Subcutaneous abdominal adipose tissue (tissue), 5 donors: ENCODE data around the gene ADIG.

Experiments
- H3K27ac ChIP-seq: one replicate; pipeline ENCODE4 v1.7.0; 2013; ENCODE audit warnings: low read depth, mild to moderate bottlenecking, inconsistent platforms, low read length, moderate library complexity
- H3K27me3 ChIP-seq, 5 donors: one replicate each; pipeline ENCODE4 v1.7.0; 2013; ENCODE audit warnings: low read length in 5 of 5, inconsistent platforms in 1 of 5; ENCODE audit not compliant: control insufficient read depth in 5 of 5, insufficient read depth in 4 of 5
- H3K36me3 ChIP-seq, 5 donors: one replicate each; pipeline ENCODE4 v1.7.0; 2013; ENCODE audit warnings: low read length in 5 of 5; ENCODE audit not compliant: control insufficient read depth in 5 of 5, insufficient read depth in 5 of 5
- H3K4me1 ChIP-seq, 5 donors: one replicate each; pipeline ENCODE4 v1.7.0; 2013; ENCODE audit warnings: low read length in 5 of 5, mild to moderate bottlenecking in 3 of 5, moderate library complexity in 1 of 5; ENCODE audit not compliant: control insufficient read depth in 5 of 5, insufficient read depth in 5 of 5
- H3K4me3 ChIP-seq, 5 donors: one replicate each; pipeline ENCODE4 v1.7.0; 2013; ENCODE audit warnings: low read length in 5 of 5, low read depth in 1 of 5
- H3K9ac ChIP-seq, 5 donors: one replicate each; pipeline ENCODE4 v1.7.0; 2013; ENCODE audit warnings: low read length in 5 of 5, mild to moderate bottlenecking in 4 of 5, moderate library complexity in 3 of 5
- H3K9me3 ChIP-seq, 5 donors: one replicate each; pipeline ENCODE4 v1.7.0; 2013; ENCODE audit warnings: low read length in 5 of 5; ENCODE audit not compliant: control insufficient read depth in 5 of 5
- donor health status: healthy.
- donor health status: healthy.
- donor health status: healthy.
- donor health status: healthy.
- donor health status: healthy.

Gene ADIG

DNA sequence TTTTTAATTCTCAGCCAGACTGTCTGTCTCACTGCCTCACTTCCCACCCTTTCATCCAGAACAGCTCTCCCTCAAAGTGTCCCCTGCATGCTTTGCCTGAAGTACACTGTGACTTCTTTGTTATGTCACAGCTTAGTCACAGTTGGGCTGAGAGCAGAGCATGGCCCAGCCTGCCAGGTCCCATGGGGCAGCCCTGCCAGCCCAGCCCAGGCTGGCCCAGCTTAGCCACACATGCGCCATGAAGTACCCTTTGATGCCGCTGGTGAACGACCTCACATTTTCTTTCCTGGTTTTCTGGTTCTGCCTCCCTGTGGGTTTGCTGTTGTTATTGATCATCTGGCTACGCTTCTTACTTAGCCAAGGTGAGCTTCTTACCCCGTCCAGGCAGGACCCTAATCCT lies at the start of gene ADIG:
Gene ADIG (plus strand): TSS at position 185 of the 400 bp plus-strand sequence. CDS start 54 bp downstream, at position 239.
- Histone ChIP-seq H3K36me3 (peaks cover 6 to 16% (median 12%) of the 10 kb centered on the region in 5 donors), H3K9me3 (no peaks in the 10 kb centered on the region), H3K27me3 (peaks cover 0 to 13% (median 9%) of the 10 kb centered on the region in 5 donors), H3K4me3 (no peak within 1 kb of the TSS), H3K27ac (no peak within 1 kb of the TSS), H3K9ac (no peak within 1 kb of the TSS), H3K4me1 (peaks cover 0 to 7% (median 5%) of the 10 kb centered on the region in 5 donors)

GRCh38 chr20:38534756-38535155 lies 46.2 kb upstream of the ADIG start:
- Histone ChIP-seq H3K36me3 (peaks cover 54 to 83% (median 68%) of the 10 kb centered on the region in 5 donors), H3K9me3 (no peaks in the 10 kb centered on the region), H3K27ac (no peak overlapping the region), H3K4me1 (no peaks in the 10 kb centered on the region), H3K4me3 (no peak overlapping the region), H3K27me3 (no peaks in the 10 kb centered on the region), H3K9ac (no peak overlapping the region)

GRCh38 chr20:38536310-38536709 lies 44.7 kb upstream of the ADIG start:
- H3K27ac ChIP-seq: no peak overlapping the region
- peaks cover 60 to 90% (median 74%) of the 10 kb centered on the region in 5 donors for H3K36me3 ChIP-seq
- no peak overlapping the region for H3K9ac ChIP-seq
- H3K27me3 ChIP-seq: no peaks in the 10 kb centered on the region
- H3K4me3 ChIP-seq: no peak overlapping the region
- H3K4me1 ChIP-seq: no peaks in the 10 kb centered on the region
- H3K9me3 ChIP-seq: no peaks in the 10 kb centered on the region

DNA sequence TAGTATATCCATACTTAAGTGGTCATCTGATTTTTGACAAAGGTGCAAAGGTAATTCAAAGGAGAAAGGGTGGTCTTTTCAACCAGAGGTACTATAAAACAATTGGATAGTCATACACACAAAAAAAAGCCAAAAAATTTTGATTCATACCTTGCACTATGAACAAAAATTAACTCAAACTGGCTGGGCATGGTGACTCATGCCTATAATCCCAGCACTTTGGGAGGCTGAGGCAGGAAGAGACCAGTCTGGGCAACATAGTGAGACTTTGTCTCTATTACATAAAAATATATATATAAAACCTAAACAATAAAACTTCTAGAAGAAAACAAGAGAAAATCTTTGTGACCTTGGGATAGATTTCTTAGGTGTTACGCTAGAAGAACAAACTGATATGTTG lies 43.8 kb upstream of the ADIG start:
- Histone ChIP-seq H3K9me3 (no peaks in the 10 kb centered on the region), H3K9ac (no peak overlapping the region), H3K27ac (no peak overlapping the region), H3K4me3 (no peak overlapping the region), H3K36me3 (peaks cover 63 to 90% (median 77%) of the 10 kb centered on the region in 5 donors), H3K27me3 (no peaks in the 10 kb centered on the region), H3K4me1 (no peaks in the 10 kb centered on the region)

DNA sequence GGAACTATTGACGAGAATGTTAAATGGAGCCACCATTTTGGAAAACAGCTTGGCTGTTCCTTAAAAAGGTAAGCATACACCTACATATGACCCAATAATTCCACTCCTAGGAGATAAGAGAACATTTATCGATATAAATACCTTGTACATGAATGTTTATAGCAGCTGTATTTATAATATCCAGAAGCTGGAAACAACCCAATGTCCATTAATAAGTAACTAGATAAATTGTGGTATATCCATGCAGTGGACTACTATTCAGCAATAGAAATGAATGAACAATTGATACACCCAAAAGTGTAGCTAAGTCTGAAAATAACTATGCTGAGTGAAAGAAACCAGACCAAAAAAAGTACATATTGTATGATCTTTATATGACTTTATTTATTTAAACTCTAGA lies 42.2 kb upstream of the ADIG start:
- H3K36me3 ChIP-seq: peaks cover 60 to 91% (median 86%) of the 10 kb centered on the region in 5 donors
- no peak overlapping the region for H3K27ac ChIP-seq
- H3K4me1 ChIP-seq: no peaks in the 10 kb centered on the region
- H3K9ac ChIP-seq: no peak overlapping the region
- H3K9me3 ChIP-seq: no peaks in the 10 kb centered on the region
- no peak overlapping the region for H3K4me3 ChIP-seq
- H3K27me3 ChIP-seq: no peaks in the 10 kb centered on the region

DNA sequence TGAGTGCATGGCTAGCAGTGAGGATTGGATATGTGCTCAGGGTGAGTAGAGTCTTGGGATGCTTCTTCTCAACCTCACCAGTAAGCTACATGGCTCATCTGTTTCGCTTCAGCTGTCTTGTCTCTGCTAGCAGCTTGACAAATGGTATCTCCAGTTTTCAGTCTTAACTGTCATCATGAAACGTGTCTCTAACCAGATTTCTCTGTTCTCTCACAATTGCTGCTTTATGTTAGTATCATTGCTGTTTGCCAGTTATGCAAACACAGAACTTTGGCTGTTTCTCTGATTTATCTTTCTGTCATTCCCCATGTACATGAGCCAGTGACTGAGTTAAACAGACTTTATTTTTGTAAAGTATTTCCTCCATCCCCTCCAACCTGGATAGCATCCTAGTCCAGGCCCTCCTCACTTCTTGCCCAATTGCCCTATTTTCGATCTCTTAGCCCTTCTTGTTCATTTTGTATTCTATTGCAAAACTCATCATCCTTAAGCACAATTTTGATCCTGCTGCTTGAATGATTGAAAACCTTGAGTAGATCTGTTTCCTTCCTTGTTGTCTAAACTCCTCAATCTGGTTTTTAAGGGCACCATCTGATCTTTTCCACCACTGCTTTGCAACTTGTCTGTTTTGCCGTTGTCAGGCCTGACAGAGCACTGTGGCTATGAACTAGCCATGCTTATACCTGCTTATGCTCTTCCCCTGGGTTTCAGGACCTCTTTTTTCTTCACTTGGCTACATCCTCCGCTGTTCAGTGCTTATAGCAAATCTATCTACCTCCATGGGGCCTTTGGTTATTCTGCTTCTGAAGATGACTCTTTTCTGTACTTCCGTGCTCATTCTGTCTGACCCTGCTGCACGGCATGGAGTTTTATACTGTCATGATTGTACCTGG lies 37.7 kb upstream of the ADIG start:
- Histone ChIP-seq H3K4me3 (no peak overlapping the region), H3K4me1 (no peaks in the 10 kb centered on the region), H3K27me3 (no peaks in the 10 kb centered on the region), H3K9ac (no peak overlapping the region), H3K36me3 (peaks cover 78 to 97% (median 89%) of the 10 kb centered on the region in 5 donors), H3K27ac (no peak overlapping the region), H3K9me3 (no peaks in the 10 kb centered on the region)

- Histone ChIP-seq H3K27ac (no peak overlapping the region), H3K9me3 (no peaks in the 10 kb centered on the region), H3K4me3 (no peak overlapping the region), H3K4me1 (no peaks in the 10 kb centered on the region), H3K36me3 (peaks cover 71 to 88% (median 85%) of the 10 kb centered on the region in 5 donors), H3K27me3 (no peaks in the 10 kb centered on the region), H3K9ac (no peak overlapping the region)
Measured at GRCh38 chr20:38545771-38546170, 35.2 kb upstream of the ADIG start.

DNA sequence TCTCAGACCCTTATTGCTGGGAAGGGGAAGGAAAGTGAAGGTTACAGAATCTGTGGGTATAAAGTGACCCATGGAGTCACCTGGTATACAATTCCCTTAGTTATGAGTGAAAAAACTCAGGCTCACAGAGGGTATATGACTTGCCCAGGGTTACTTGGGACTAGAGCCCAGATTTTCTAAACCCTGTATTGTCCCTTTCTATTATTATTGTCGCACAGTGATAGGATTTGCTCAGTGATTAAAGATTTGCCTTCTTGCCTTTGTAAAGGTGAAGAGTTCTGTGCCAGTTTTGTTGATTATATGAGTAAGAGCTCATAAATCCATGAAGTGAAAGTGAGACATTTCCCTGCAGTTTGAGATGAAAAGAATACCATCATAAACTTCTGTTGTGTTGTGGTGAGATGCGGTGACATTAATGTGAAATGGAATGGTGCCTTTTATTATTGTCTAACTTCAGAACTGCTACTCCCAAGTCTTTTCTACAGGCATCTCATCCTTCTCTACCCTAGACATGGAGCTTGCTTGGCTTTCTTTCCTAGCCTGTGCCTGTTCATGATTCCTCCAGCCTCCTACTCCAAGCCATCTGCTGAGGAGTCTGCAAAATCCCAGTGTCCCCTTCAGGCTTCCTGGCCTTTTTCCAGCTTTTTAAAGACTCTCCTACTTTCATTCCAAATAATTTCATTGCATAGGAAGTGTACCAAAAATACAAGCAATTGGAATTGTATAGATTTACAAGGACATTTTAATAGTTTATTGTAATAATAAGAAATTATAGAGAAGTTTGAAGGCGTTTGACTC lies 33.5 kb upstream of the ADIG start:
- Histone ChIP-seq H3K27me3 (no peaks in the 10 kb centered on the region), H3K4me1 (no peaks in the 10 kb centered on the region), H3K9ac (no peak overlapping the region), H3K9me3 (no peaks in the 10 kb centered on the region), H3K4me3 (no peak overlapping the region), H3K36me3 (peaks cover 71 to 87% (median 85%) of the 10 kb centered on the region in 5 donors), H3K27ac (no peak overlapping the region)

- H3K27me3 ChIP-seq: no peaks in the 10 kb centered on the region
- peaks cover 72 to 87% (median 85%) of the 10 kb centered on the region in 5 donors for H3K36me3 ChIP-seq
- no peak overlapping the region for H3K9ac ChIP-seq
- H3K9me3 ChIP-seq: no peaks in the 10 kb centered on the region
- no peak overlapping the region for H3K27ac ChIP-seq
- no peak overlapping the region for H3K4me3 ChIP-seq
- no peaks in the 10 kb centered on the region for H3K4me1 ChIP-seq
Measured at GRCh38 chr20:38548356-38549083, 32.5 kb upstream of the ADIG start.
